Loucy (cell line): ENCODE measurements around the gene GDNF.

Source experiments
- CTCF ChIP-seq: fragments of 200-600 bp; sonication (generic); conservative IDR thresholded peaks from 2 replicates; pipeline ENCODE4 v1.5.1; 2014; ENCODE audit warnings: mild to moderate bottlenecking, antibody characterized with exemption, low read length
- EZH2phosphoT487 ChIP-seq: fragments of 200-600 bp; IDR thresholded peaks from 2 replicates; pipeline ENCODE4 v1.6.1; 2018; ENCODE audit warnings: antibody characterized with exemption, mild to moderate bottlenecking, moderate library complexity, borderline replicate concordance

- TF ChIP-seq CTCF, result no peak
- TF ChIP-seq EZH2phosphoT487, result no peak
Measured at GRCh38 chr5:37767251-37767650, 72.6 kb downstream of the GDNF start.
